HepG2 (cell line): ENCODE measurements around the gene RALB. TPM values are rescaled to one million over a fixed set of nuclear protein-coding genes. Genes with fewer than 3 reads are reported as not detected.

Experiments
- ATAC-seq: fragments of 200-7000 bp; cut with Tn5 transposase; 3 replicates; pipeline ENCODE4 v1.9.1; 2020; ENCODE audit warnings: mild to moderate bottlenecking, moderate library complexity
- BruUV-seq: library from RNA; stranded (reverse); fragments of 400-500 nt; replicated peaks from 2 replicates; lab custom pipeline; 2021; lab: Mats Ljungman, UMichigan
- CTCF ChIA-PET: fragments of 300-600 bp; formaldehyde crosslinking; extraction: SDS; loops from one replicate; lab custom pipeline; 2021; ENCODE audit warnings: low total read pairs, inconsistent platforms, low intra/inter-chr PET ratio; lab: Yijun Ruan, JAX
- POLR2A ChIA-PET: fragments of 350-600 bp; sonication (Branson Sonifier 250); formaldehyde crosslinking; loops from one replicate; lab custom pipeline; 2020; ENCODE audit warnings: antibody characterized with exemption, inconsistent platforms; lab: Yijun Ruan, JAX
- DNase-seq: peaks from one replicate; pipeline ENCODE4 v3.0.0-alpha.2; 2015; ENCODE audit warnings: low spot score
- FAIRE-seq: peaks from 3 replicates; lab custom pipeline; 2011; peaks lifted over from hg19 to GRCh38; lab: Jason Lieb, UNC
- H2AFZ ChIP-seq: one replicate; pipeline ENCODE4 v1.6.1; 2011; ENCODE audit warnings: low read length, inconsistent platforms
- H3K27ac ChIP-seq: fragments of 300-600 bp; 3 replicates; pipeline ENCODE4 v1.8.0; 2011; ENCODE audit warnings: mixed run types, mild to moderate bottlenecking, mixed read lengths, low read length, inconsistent platforms; ENCODE audit not compliant: insufficient read depth; ENCODE audit errors: extremely low read length
- H3K27me3 ChIP-seq, 2 experiments: fragments of 200-600 bp in 1 of 2; 2 replicates in 1 of 2; 3 replicates in 1 of 2; pipeline versions ENCODE4 v1.6.0 to v1.8.0; 2011; ENCODE audit warnings: low read length in 2 of 2, mild to moderate bottlenecking in 2 of 2, moderate library complexity in 2 of 2, inconsistent platforms in 1 of 2; ENCODE audit not compliant: insufficient read depth in 2 of 2, control insufficient read depth in 1 of 2
- H3K36me3 ChIP-seq, 2 experiments: fragments of 200-600 bp in 1 of 2; replicated peaks in 1 of 2; 2 replicates in 1 of 2; 3 replicates in 1 of 2; pipeline versions ENCODE4 v1.5.1 to v1.8.0; 2011; ENCODE audit warnings: low read length in 2 of 2, inconsistent platforms in 1 of 2; ENCODE audit not compliant: insufficient read depth in 2 of 2, control insufficient read depth in 1 of 2
- H3K4me1 ChIP-seq: 2 replicates; pipeline ENCODE4 v1.5.1; 2012; ENCODE audit warnings: low read length, inconsistent platforms; ENCODE audit not compliant: insufficient read depth
- H3K4me2 ChIP-seq: 2 replicates; pipeline ENCODE4 v1.6.0; 2011; ENCODE audit warnings: low read depth, low read length, inconsistent platforms
- H3K4me3 ChIP-seq, 3 experiments: fragments of 200-600 bp in 1 of 3; sonication (generic), shearing (Covaris generic) in 1 of 3; replicated peaks in 1 of 3; 2 replicates each; pipeline ENCODE4 v1.5.1; 2011 to 2016; ENCODE audit warnings: low read length in 3 of 3, inconsistent platforms in 2 of 3, low read depth in 2 of 3, mild to moderate bottlenecking in 2 of 3, control low read depth in 1 of 3, mixed read lengths in 1 of 3; ENCODE audit not compliant: insufficient read depth in 1 of 3
- H3K79me2 ChIP-seq: one replicate; pipeline ENCODE4 v1.6.1; 2011; ENCODE audit warnings: low read length, inconsistent platforms; ENCODE audit not compliant: insufficient read depth
- H3K9ac ChIP-seq: 2 replicates; pipeline ENCODE4 v1.6.0; 2011; ENCODE audit warnings: mild to moderate bottlenecking, low read depth, low read length, inconsistent platforms; ENCODE audit not compliant: insufficient read depth
- H3K9me3 ChIP-seq: 2 replicates; pipeline ENCODE4 v1.5.1; 2012; ENCODE audit warnings: mild to moderate bottlenecking, low read length
- H4K20me1 ChIP-seq: 2 replicates; pipeline ENCODE4 v1.6.0; 2011; ENCODE audit warnings: inconsistent platforms, mild to moderate bottlenecking, low read length, moderate library complexity; ENCODE audit not compliant: insufficient read depth
- IKZF5 ChIP-seq: IDR thresholded peaks from 2 replicates; pipeline ENCODE4 v1.6.1; 2018; ENCODE audit warnings: missing genetic modification reagents, mild to moderate bottlenecking, missing compliant biosample characterization
- MTA3 ChIP-seq: sonication (generic); formaldehyde crosslinking; IDR thresholded peaks from 2 replicates; pipeline ENCODE4 v1.4.0; 2020; ENCODE audit warnings: missing genetic modification reagents
- ZNF382 ChIP-seq: sonication (generic); formaldehyde crosslinking; IDR thresholded peaks from 2 replicates; pipeline ENCODE4 v1.5.0; 2020; ENCODE audit warnings: missing genetic modification reagents, mild to moderate bottlenecking, borderline replicate concordance
- WGBS: methylation state at CpG from one replicate; pipeline ENCODE4 v1.1.6; 2017; ENCODE audit warnings: low lambda C conversion rate; 5-methylcytosine and 5-hydroxymethylcytosine counted together
- in situ Hi-C: cut with HindIII; loops from 2 replicates; pipeline ENCODE4 v1.10.0; 2017; ENCODE audit warnings: low pct_unique_long_range_greater_than_20kb; ENCODE audit not compliant: extremely low pct_ligation_motif_present
- intact Hi-C: fragments of 100-400 bp; cut with micrococcal nuclease; formaldehyde crosslinking; loops from one replicate; pipeline ENCODE4 v1.10.0; 2022; ENCODE audit not compliant: unreplicated experiment
- polyA plus RNA-seq, 8 experiments: library from polyadenylated mRNA; depleted of rRNA in 3 of 8; stranded (reverse) in 7 of 8; unstranded in 1 of 8; fragments of >200 nt; fragmentation: Illumina TruSeq in 4 of 8; extraction: Trizol in 4 of 8; gene quantifications; 2 replicates each; pipeline versions ENCODE4 v1.2.1 to v1.2.3, GENCODE V29; 2011 to 2016; ENCODE audit warnings: low read depth in 4 of 8, missing spikeins in 1 of 8, mixed read lengths in 1 of 8; ENCODE audit not compliant: insufficient read depth in 1 of 8
- total RNA-seq, 5 experiments: library from RNA; depleted of rRNA; stranded (reverse); fragments of >200 nt; fragmentation: Illumina TruSeq; extraction: Trizol; gene quantifications; 2 replicates each; pipeline ENCODE4 v1.2.3, GENCODE V29; 2016; ENCODE audit warnings: low read depth in 1 of 5
- TF ChIP-seq, protein P1 (sequence below): sonication (generic); formaldehyde crosslinking; IDR thresholded peaks from 2 replicates; pipeline ENCODE4 v1.5.0; 2020; ENCODE audit warnings: mild to moderate bottlenecking, missing genetic modification reagents, borderline replicate concordance
- TF ChIP-seq, protein P2 (sequence below): sonication (generic); formaldehyde crosslinking; IDR thresholded peaks from 2 replicates; pipeline ENCODE4 v1.4.0; 2020; ENCODE audit warnings: mild to moderate bottlenecking, missing genetic modification reagents

The RALB gene
- total and polyA plus RNA-seq, 2 of the 13 experiments (the other 11 are each of a cell fraction or from before 2014, with no cell fraction given) = 37.8 to 43.2 TPM

- Histone ChIP-seq H3K4me3 (no peak overlapping the region), H3K27ac (no peak overlapping the region), H3K4me1 (peaks cover 21% of the 10 kb centered on the region), H3K27me3 (peaks cover 36 to 93% of the 10 kb centered on the region in 2 experiments), H3K9me3 (no peaks in the 10 kb centered on the region), H3K9ac (no peak overlapping the region), H3K79me2 (no peaks in the 10 kb centered on the region), H3K36me3 (no peaks in the 10 kb centered on the region), H4K20me1 (no peaks in the 10 kb centered on the region), H3K4me2 (no peak overlapping the region), H2AFZ (no peak overlapping the region)
- no peak for ATAC-seq
- WGBS = 19% methylated on average over 7 of the region's 8 CpGs
- CTCF ChIA-PET = no interaction called here
- intact Hi-C loops = loop anchor here (10.0 kb wide), 1 partner anchor 356 kb away; no protein-coding TSS in a partner anchor
- in situ Hi-C loops = loop anchor here (10.0 kb wide), 1 partner anchor 114 kb away; no protein-coding TSS in a partner anchor
- no peak for DNase-seq
- POLR2A ChIA-PET = no interaction called here
- FAIRE-seq = no peak
- BruUV-seq = no TSS peak
- TF ChIP-seq MTA3 (CRISPR knock-in tag) = no peak
- no peak for TF ChIP-seq ZNF382 (CRISPR knock-in tag)
- TF ChIP-seq, protein P1, sequence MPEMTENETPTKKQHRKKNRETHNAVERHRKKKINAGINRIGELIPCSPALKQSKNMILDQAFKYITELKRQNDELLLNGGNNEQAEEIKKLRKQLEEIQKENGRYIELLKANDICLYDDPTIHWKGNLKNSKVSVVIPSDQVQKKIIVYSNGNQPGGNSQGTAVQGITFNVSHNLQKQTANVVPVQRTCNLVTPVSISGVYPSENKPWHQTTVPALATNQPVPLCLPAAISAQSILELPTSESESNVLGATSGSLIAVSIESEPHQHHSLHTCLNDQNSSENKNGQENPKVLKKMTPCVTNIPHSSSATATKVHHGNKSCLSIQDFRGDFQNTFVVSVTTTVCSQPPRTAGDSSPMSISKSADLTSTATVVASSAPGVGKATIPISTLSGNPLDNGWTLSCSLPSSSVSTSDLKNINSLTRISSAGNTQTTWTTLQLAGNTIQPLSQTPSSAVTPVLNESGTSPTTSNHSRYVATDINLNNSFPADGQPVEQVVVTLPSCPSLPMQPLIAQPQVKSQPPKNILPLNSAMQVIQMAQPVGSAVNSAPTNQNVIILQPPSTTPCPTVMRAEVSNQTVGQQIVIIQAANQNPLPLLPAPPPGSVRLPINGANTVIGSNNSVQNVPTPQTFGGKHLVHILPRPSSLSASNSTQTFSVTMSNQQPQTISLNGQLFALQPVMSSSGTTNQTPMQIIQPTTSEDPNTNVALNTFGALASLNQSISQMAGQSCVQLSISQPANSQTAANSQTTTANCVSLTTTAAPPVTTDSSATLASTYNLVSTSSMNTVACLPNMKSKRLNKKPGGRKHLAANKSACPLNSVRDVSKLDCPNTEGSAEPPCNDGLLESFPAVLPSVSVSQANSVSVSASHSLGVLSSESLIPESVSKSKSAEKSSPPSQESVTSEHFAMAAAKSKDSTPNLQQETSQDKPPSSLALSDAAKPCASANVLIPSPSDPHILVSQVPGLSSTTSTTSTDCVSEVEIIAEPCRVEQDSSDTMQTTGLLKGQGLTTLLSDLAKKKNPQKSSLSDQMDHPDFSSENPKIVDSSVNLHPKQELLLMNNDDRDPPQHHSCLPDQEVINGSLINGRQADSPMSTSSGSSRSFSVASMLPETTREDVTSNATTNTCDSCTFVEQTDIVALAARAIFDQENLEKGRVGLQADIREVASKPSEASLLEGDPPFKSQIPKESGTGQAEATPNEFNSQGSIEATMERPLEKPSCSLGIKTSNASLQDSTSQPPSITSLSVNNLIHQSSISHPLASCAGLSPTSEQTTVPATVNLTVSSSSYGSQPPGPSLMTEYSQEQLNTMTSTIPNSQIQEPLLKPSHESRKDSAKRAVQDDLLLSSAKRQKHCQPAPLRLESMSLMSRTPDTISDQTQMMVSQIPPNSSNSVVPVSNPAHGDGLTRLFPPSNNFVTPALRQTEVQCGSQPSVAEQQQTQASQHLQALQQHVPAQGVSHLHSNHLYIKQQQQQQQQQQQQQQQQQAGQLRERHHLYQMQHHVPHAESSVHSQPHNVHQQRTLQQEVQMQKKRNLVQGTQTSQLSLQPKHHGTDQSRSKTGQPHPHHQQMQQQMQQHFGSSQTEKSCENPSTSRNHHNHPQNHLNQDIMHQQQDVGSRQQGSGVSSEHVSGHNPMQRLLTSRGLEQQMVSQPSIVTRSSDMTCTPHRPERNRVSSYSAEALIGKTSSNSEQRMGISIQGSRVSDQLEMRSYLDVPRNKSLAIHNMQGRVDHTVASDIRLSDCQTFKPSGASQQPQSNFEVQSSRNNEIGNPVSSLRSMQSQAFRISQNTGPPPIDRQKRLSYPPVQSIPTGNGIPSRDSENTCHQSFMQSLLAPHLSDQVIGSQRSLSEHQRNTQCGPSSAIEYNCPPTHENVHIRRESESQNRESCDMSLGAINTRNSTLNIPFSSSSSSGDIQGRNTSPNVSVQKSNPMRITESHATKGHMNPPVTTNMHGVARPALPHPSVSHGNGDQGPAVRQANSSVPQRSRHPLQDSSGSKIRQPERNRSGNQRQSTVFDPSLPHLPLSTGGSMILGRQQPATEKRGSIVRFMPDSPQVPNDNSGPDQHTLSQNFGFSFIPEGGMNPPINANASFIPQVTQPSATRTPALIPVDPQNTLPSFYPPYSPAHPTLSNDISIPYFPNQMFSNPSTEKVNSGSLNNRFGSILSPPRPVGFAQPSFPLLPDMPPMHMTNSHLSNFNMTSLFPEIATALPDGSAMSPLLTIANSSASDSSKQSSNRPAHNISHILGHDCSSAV (CRISPR knock-in tag) = no peak
- TF ChIP-seq, protein P2, sequence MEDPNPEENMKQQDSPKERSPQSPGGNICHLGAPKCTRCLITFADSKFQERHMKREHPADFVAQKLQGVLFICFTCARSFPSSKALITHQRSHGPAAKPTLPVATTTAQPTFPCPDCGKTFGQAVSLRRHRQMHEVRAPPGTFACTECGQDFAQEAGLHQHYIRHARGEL (CRISPR knock-in tag) = no peak
- no peak for TF ChIP-seq IKZF5 (CRISPR knock-in tag)
Observed at GRCh38 chr2:120318626-120319025, 66.0 kb downstream of the RALB start.
